ENCODE measurements around the gene MEIS2.

DNA sequence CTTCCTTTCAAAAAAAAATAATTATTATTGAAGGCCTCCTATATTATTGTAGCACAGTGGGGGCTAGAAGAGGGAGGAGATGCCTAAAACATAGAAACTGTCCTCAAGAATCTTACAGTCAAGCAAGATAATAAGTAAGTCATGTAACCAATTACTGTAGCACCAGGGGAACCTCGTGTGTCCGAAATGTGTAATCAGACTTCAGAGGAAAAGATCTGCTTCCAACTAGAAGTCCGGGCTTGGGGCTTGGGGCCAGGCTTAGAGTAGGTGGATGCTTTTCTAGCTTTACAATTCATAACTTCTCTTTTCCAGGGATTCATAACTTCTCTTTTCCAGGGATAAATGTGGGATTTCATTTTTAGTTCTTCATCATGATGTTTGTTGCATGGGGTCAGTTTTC, 29.2 kb downstream of the MEIS2 start:
- TF ChIP-seq, protein P1, sequence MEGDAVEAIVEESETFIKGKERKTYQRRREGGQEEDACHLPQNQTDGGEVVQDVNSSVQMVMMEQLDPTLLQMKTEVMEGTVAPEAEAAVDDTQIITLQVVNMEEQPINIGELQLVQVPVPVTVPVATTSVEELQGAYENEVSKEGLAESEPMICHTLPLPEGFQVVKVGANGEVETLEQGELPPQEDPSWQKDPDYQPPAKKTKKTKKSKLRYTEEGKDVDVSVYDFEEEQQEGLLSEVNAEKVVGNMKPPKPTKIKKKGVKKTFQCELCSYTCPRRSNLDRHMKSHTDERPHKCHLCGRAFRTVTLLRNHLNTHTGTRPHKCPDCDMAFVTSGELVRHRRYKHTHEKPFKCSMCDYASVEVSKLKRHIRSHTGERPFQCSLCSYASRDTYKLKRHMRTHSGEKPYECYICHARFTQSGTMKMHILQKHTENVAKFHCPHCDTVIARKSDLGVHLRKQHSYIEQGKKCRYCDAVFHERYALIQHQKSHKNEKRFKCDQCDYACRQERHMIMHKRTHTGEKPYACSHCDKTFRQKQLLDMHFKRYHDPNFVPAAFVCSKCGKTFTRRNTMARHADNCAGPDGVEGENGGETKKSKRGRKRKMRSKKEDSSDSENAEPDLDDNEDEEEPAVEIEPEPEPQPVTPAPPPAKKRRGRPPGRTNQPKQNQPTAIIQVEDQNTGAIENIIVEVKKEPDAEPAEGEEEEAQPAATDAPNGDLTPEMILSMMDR (IDR thresholded peaks at IDR 0.05): no peak
- TF ChIP-seq POLR2A (IDR thresholded peaks at IDR 0.05): no peak
